K562 (cell line): Measurements from ENCODE around the gene CCSER1. TPM values are rescaled to one million over a fixed set of nuclear protein-coding genes. Genes with fewer than 3 reads are reported as not detected.

Experiments used
- ATAC-seq: fragments of 200-7000 bp; cut with Tn5 transposase; 3 replicates; pipeline ENCODE4 v1.9.1; 2020; ENCODE audit warnings: moderate library complexity
- BruUV-seq: library from RNA; stranded (reverse); fragments of 400-500 nt; replicated peaks from 2 replicates; lab custom pipeline; 2021; lab: Mats Ljungman, UMichigan
- CTCF ChIA-PET: fragments of 300-600 bp; formaldehyde crosslinking; extraction: SDS; loops from one replicate; lab custom pipeline; 2021; ENCODE audit warnings: low intra/inter-chr PET ratio; lab: Yijun Ruan, JAX
- POLR2A ChIA-PET: fragments of 300-600, 350-650 bp; sonication (Branson Sonifier 250); formaldehyde crosslinking; extraction: SDS; loops from one replicate; lab custom pipeline; 2021; ENCODE audit warnings: antibody characterized with exemption, inconsistent platforms; lab: Yijun Ruan, JAX
- DNase-seq, 4 experiments: peaks; one replicate each; pipeline versions ENCODE4 v3.0.0 to v3.0.0-alpha.2; 2011 to 2018; ENCODE audit warnings: low spot score in 3 of 4, mixed read lengths in 3 of 4; ENCODE audit errors: extremely low read depth in 1 of 4
- FAIRE-seq: peaks from 2 replicates; lab custom pipeline; 2011; peaks lifted over from hg19 to GRCh38; lab: Jason Lieb, UNC
- H2AFZ ChIP-seq: 2 replicates; pipeline ENCODE4 v1.6.0; 2011; ENCODE audit warnings: low read depth, low read length, control low read depth, inconsistent platforms
- H3K27ac ChIP-seq: fragments of 200-600 bp; 3 replicates; pipeline ENCODE4 v1.8.0; 2011; ENCODE audit warnings: low read depth, mild to moderate bottlenecking, control low read depth, inconsistent platforms, low read length, moderate library complexity, mixed read lengths; ENCODE audit errors: extremely low read depth
- H3K27me3 ChIP-seq, 2 experiments: fragments of 300-600 bp in 1 of 2; 2 replicates in 1 of 2; 3 replicates in 1 of 2; pipeline versions ENCODE4 v1.6.0 to v1.8.0; 2011; ENCODE audit warnings: inconsistent platforms in 2 of 2, low read length in 2 of 2, mild to moderate bottlenecking in 1 of 2, mixed read lengths in 1 of 2, moderate library complexity in 1 of 2; ENCODE audit not compliant: control insufficient read depth in 2 of 2, insufficient read depth in 2 of 2
- H3K36me3 ChIP-seq: fragments of 300-600 bp; 3 replicates; pipeline ENCODE4 v1.8.0; 2011; ENCODE audit warnings: mild to moderate bottlenecking, low read length, inconsistent platforms; ENCODE audit not compliant: control insufficient read depth, insufficient read depth
- H3K4me1 ChIP-seq, 2 experiments: fragments of 200-600 bp in 1 of 2; replicated peaks in 1 of 2; 2 replicates in 1 of 2; 3 replicates in 1 of 2; pipeline versions ENCODE4 v1.5.1 to v1.8.0; 2011; ENCODE audit warnings: inconsistent platforms in 2 of 2, low read length in 2 of 2, mild to moderate bottlenecking in 1 of 2, mixed read lengths in 1 of 2, moderate library complexity in 1 of 2; ENCODE audit not compliant: control insufficient read depth in 2 of 2, insufficient read depth in 2 of 2
- H3K4me2 ChIP-seq: 2 replicates; pipeline ENCODE4 v1.6.1; 2011; ENCODE audit warnings: low read length, control low read depth, inconsistent platforms, mixed read lengths; ENCODE audit not compliant: insufficient read depth
- H3K4me3 ChIP-seq: fragments of 200-600 bp; sonication (generic), shearing (Covaris generic); 2 replicates; pipeline ENCODE4 v1.5.1; 2016; ENCODE audit warnings: control low read depth, inconsistent platforms
- H3K79me2 ChIP-seq: fragments of 200-600 bp; 3 replicates; pipeline ENCODE4 v1.8.0; 2011; ENCODE audit warnings: low read length, inconsistent platforms; ENCODE audit not compliant: control insufficient read depth, insufficient read depth
- H3K9ac ChIP-seq, 2 experiments: 2 replicates each; pipeline versions ENCODE4 v1.6.0 to v1.6.1; 2011; ENCODE audit warnings: low read depth in 2 of 2, low read length in 2 of 2, control low read depth in 1 of 2, inconsistent platforms in 1 of 2, mild to moderate bottlenecking in 1 of 2, mixed read lengths in 1 of 2; ENCODE audit not compliant: insufficient read depth in 1 of 2
- H3K9me1 ChIP-seq: one replicate; pipeline ENCODE4 v1.6.0; 2011; ENCODE audit warnings: inconsistent platforms, mild to moderate bottlenecking, low read length, moderate library complexity; ENCODE audit not compliant: control insufficient read depth, insufficient read depth
- H3K9me3 ChIP-seq: replicated peaks from 2 replicates; pipeline ENCODE4 v1.5.1; 2011; ENCODE audit warnings: low read depth, low read length, inconsistent platforms; ENCODE audit not compliant: control insufficient read depth, insufficient read depth
- H4K20me1 ChIP-seq: replicated peaks from 2 replicates; pipeline ENCODE4 v1.6.1; 2011; ENCODE audit warnings: low read length, inconsistent platforms, mixed read lengths; ENCODE audit not compliant: control insufficient read depth, insufficient read depth
- ATF4 ChIP-seq: fragments of 450-650 bp; formaldehyde crosslinking; IDR thresholded peaks from 2 replicates; pipeline ENCODE4 v1.4.0; 2022; ENCODE audit warnings: mild to moderate bottlenecking, moderate library complexity
- CHD2 ChIP-seq: IDR thresholded peaks from 2 replicates; pipeline ENCODE4 v1.6.1; 2011; ENCODE audit warnings: low read depth, low read length
- COPS2 ChIP-seq: fragments of 450-650 bp; conservative IDR thresholded peaks from 2 replicates; pipeline ENCODE4 v1.6.1; 2016; ENCODE audit warnings: mild to moderate bottlenecking, moderate library complexity
- DMBX1 ChIP-seq: fragments of 250-450 bp; sonication (Bioruptor Pico); IDR thresholded peaks from 2 replicates; pipeline ENCODE4 v1.8.0; 2022; ENCODE audit warnings: inconsistent platforms, mild to moderate bottlenecking, moderate library complexity, borderline replicate concordance
- GATAD2A ChIP-seq: fragments of 450-650 bp; IDR thresholded peaks from 2 replicates; pipeline ENCODE4 v1.6.1; 2017
- NCOR1 ChIP-seq: fragments of 450-650 bp; IDR thresholded peaks from 2 replicates; pipeline ENCODE4 v1.6.1; 2016; ENCODE audit warnings: mild to moderate bottlenecking, moderate library complexity
- NR4A1 ChIP-seq, 2 experiments: fragments of 250-450 bp in 1 of 2; fragments of 450-650 bp in 1 of 2; sonication (Bioruptor Pico) in 1 of 2; IDR thresholded peaks; 2 replicates each; pipeline versions ENCODE4 v1.4.0 to v1.6.1; 2016 to 2020; ENCODE audit warnings: mild to moderate bottlenecking in 2 of 2, missing compliant biosample characterization in 1 of 2, missing genetic modification characterization in 1 of 2, moderate library complexity in 1 of 2
- PHF8 ChIP-seq: fragments of 200-600 bp; sonication (generic); IDR thresholded peaks from 2 replicates; pipeline ENCODE4 v1.6.1; 2012; ENCODE audit warnings: mixed run types, mild to moderate bottlenecking, inconsistent platforms, low read length, moderate library complexity, borderline replicate concordance
- RFX1 ChIP-seq: fragments of 450-650 bp; IDR thresholded peaks from 2 replicates; pipeline ENCODE4 v1.6.1; 2016; ENCODE audit warnings: mild to moderate bottlenecking, moderate library complexity
- TEAD2 ChIP-seq: fragments of 450-650 bp; IDR thresholded peaks from 2 replicates; pipeline ENCODE4 v1.6.1; 2016; ENCODE audit warnings: missing genetic modification characterization, control low read depth, missing compliant biosample characterization
- ZKSCAN8 ChIP-seq: fragments of 200-800 bp; sonication (Bioruptor generic); IDR thresholded peaks from 2 replicates; pipeline ENCODE4 v1.6.1; 2016; ENCODE audit warnings: missing genetic modification characterization, missing compliant biosample characterization
- ZSCAN32 ChIP-seq: fragments of 450-650 bp; formaldehyde crosslinking; IDR thresholded peaks from 2 replicates; pipeline ENCODE4 v1.4.0; 2020; ENCODE audit warnings: mild to moderate bottlenecking, moderate library complexity
- WGBS: fragments of 100-300 bp; shearing (Covaris generic); methylation state at CpG from one replicate; pipeline ENCODE4 v1.1.6; 2016; ENCODE audit warnings: low coverage, mixed read lengths; ENCODE audit not compliant: insufficient coverage; ENCODE audit errors: missing lambda C conversion rate; 5-methylcytosine and 5-hydroxymethylcytosine counted together
- in situ Hi-C: fragments of 300-500 bp; cut with MboI; formaldehyde crosslinking; loops from 4 replicates; pipeline ENCODE4 v1.15.0; 2018; ENCODE audit warnings: inconsistent platforms, mixed read lengths
- intact Hi-C: fragments of 100-400 bp; cut with micrococcal nuclease; formaldehyde crosslinking; loops from 2 replicates; pipeline ENCODE4 v1.14.2; 2022
- polyA plus RNA-seq, 8 experiments: library from polyadenylated mRNA; depleted of rRNA in 4 of 8; stranded (reverse) in 5 of 8; unstranded in 3 of 8; fragments of >200 nt; fragmentation: Nextera tagmentation in 2 of 8; fragmentation: Illumina TruSeq in 1 of 8; extraction: Ambion mirVana in 2 of 8; extraction: Trizol in 1 of 8; gene quantifications; 2 replicates each; pipeline versions ENCODE4 v1.2.1 to v1.2.3, GENCODE V29; 2011 to 2014; ENCODE audit warnings: inconsistent platforms in 1 of 8, missing spikeins in 1 of 8
- total RNA-seq, 7 experiments: library from RNA; depleted of rRNA in 6 of 7; stranded (reverse); fragments of >200 nt in 6 of 7; fragmentation: Illumina TruSeq in 2 of 7; extraction: Trizol in 2 of 7; gene quantifications; 2 replicates each; pipeline versions ENCODE4 v1.2.1 to v1.2.3, GENCODE V29; 2011 to 2021; ENCODE audit warnings: low replicate concordance in 1 of 7

Gene CCSER1
- total and polyA plus RNA-seq, 9 of the 15 experiments (the other 6 are each of a cell fraction or from before 2014, with no cell fraction given): not detected

- Histone ChIP-seq H2AFZ (no peak overlapping the region), H3K9me3 (no peaks in the 10 kb centered on the region), H3K79me2 (no peaks in the 10 kb centered on the region), H3K27ac (no peak overlapping the region), H3K4me1 (no peaks in the 10 kb centered on the region), H3K27me3 (no peaks in the 10 kb centered on the region), H3K9me1 (no peaks in the 10 kb centered on the region), H3K4me3 (no peak overlapping the region), H3K36me3 (no peaks in the 10 kb centered on the region), H4K20me1 (no peaks in the 10 kb centered on the region), H3K9ac (no peak overlapping the region), H3K4me2 (no peak overlapping the region)
- 0% methylated on average over 1 of the region's 1 CpG for WGBS
- DNase-seq (no peak), ATAC-seq (no peak), FAIRE-seq (no peak)
- TF ChIP-seq COPS2 (no peak), NCOR1 (no peak), ZSCAN32 (CRISPR knock-in tag) (no peak), TEAD2 (tag) (no peak), DMBX1 (CRISPR knock-in tag) (no peak), NR4A1 (CRISPR knock-in tag; IDR thresholded peaks at IDR 0.05) (no peak), NR4A1 (tag; IDR thresholded peaks at IDR 0.05) (no peak), CHD2 (no peak), ATF4 (CRISPR knock-in tag) (no peak), RFX1 (no peak), ZKSCAN8 (no peak), PHF8 (no peak), GATAD2A (no peak)
- POLR2A ChIA-PET: no interaction called here
- intact Hi-C loops (no loop called here), in situ Hi-C loops (no loop called here)
- BruUV-seq: no TSS peak
- CTCF ChIA-PET: no interaction called here
Observed at GRCh38 chr4:91630054-91630453, 1502.9 kb downstream of the CCSER1 start.
